DMS79 (cell line): Measurements from ENCODE around the gene SVIP.

Source experiments
- DNase-seq: peaks from one replicate; lab custom pipeline; 2025; lab: John Stamatoyannopoulos, UW

Gene SVIP

GRCh38 chr11:22829231-22830081 is at the start of gene SVIP:
TSS of gene SVIP (minus strand) at chr11:22829801. CDS start at chr11:22829748, 53 bp downstream.
- peak; percentile 90 for DNase-seq

GRCh38 chr11:22878604-22879003 is 49.0 kb upstream of the SVIP start:
- DNase-seq = no peak

- DNase-seq = no peak
Measured at GRCh38 chr11:22878039-22878438, 48.4 kb upstream of the SVIP start.

- DNase-seq = peak; percentile 76
Measured at GRCh38 chr11:22875869-22876473, 46.4 kb upstream of the SVIP start.

- no peak for DNase-seq
Measured at GRCh38 chr11:22869325-22869724, 39.7 kb upstream of the SVIP start.

GRCh38 chr11:22860241-22860640 is 30.6 kb upstream of the SVIP start, which contains the start of gene CCDC179:
TSS of gene CCDC179 (minus strand) at chr11:22860474. CDS start at chr11:22860421, 53 bp downstream.
- no peak for DNase-seq

- DNase-seq = no peak
Measured at GRCh38 chr11:22859756-22860155, 30.2 kb upstream of the SVIP start.

- no peak for DNase-seq
Measured at GRCh38 chr11:22851477-22851876, 21.9 kb upstream of the SVIP start.

GRCh38 chr11:22846726-22847125 is 17.1 kb upstream of the SVIP start:
- DNase-seq = no peak

GRCh38 chr11:22832315-22833015 is 2.9 kb upstream of the SVIP start:
- DNase-seq = no peak

GRCh38 chr11:22830082-22830414 is 447 bp upstream of the SVIP start:
- DNase-seq = no peak

GRCh38 chr11:22828373-22828772 is 1.2 kb downstream of the SVIP start:
- DNase-seq = no peak

- DNase-seq = no peak
Measured at GRCh38 chr11:22822203-22822602, 7.4 kb downstream of the SVIP start.

- no peak for DNase-seq
Measured at GRCh38 chr11:22809893-22810292, 19.7 kb downstream of the SVIP start.

GRCh38 chr11:22808571-22809197 is 20.9 kb downstream of the SVIP start:
- no peak for DNase-seq

- no peak for DNase-seq
Measured at GRCh38 chr11:22807855-22808570, 21.6 kb downstream of the SVIP start.

GRCh38 chr11:22807391-22807790 is 22.2 kb downstream of the SVIP start:
- DNase-seq = no peak

- DNase-seq = no peak
Measured at GRCh38 chr11:22802861-22803260, 26.7 kb downstream of the SVIP start.

- no peak for DNase-seq
Measured at GRCh38 chr11:22800482-22800881, 29.1 kb downstream of the SVIP start.

GRCh38 chr11:22798901-22799300 is 30.7 kb downstream of the SVIP start:
- no peak for DNase-seq

- no peak for DNase-seq
Measured at GRCh38 chr11:22797047-22797446, 32.6 kb downstream of the SVIP start.

GRCh38 chr11:22795914-22796313 is 33.7 kb downstream of the SVIP start:
- no peak for DNase-seq
